Measurements from ENCODE around the gene ZFPL1. TPM values are rescaled to one million over a fixed set of nuclear protein-coding genes. Genes with fewer than 3 reads are reported as not detected.

The ZFPL1 gene
- total and polyA plus RNA-seq, 4 donors: 34.5 to 45.8 (median 35.2) TPM

DNA sequence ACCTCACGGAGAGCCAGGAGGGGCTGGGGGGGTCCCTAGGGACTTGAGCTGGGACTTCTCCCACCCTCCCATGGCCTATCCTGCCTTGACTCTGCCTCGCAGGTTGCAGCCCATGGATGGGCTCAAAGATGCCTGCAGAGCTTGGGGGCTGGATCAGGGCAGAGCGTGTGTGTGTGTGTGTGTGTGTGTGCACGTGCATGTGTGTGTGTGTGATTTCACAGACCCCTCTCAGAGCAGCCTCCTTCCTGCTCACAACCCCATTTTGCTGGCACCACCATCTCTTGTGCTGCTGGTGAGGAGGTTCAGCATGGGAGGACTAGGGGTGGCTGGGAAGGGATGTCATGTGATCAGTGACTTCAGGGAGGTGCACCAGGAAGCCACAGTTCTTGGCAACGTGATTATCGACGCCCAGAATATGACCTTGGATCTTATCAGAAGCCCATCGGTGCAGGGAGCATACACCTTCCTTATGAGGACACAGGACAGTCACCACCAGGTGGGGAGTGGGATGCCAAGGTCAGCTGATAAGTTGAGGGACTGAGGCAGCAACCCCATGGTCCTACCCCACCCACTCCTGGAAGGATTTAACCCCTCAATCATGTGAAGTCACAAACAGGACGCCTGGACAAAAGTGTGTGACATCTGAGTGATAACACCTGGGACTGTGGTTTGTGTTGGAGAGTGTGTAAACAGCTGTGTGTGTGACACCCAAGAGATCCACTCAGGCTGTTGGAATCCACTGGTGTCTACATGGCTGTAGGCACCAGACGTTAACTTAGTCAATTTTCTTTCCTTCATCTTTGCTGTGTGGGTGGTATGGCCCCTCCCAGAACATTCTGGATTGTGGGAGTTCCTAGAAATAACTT, 23.8 kb upstream of the ZFPL1 start:
- Histone ChIP-seq H3K27me3 (ENCODE audit: control insufficient read depth in 3 of 3, insufficient read depth in 3 of 3, low read length in 2 of 3) (no peaks in the 10 kb centered on the region), H3K36me3 (ENCODE audit: control insufficient read depth in 4 of 4, insufficient read depth in 4 of 4, low read length in 4 of 4) (no peaks in the 10 kb centered on the region), H3K4me3 (no peak overlapping the region), H3K27ac (ENCODE audit: low read depth in 1 of 2, low read length in 1 of 2) (no peak overlapping the region), H3K9me3 (ENCODE audit: control insufficient read depth in 4 of 4, insufficient read depth in 3 of 4, low read length in 3 of 4) (no peaks in the 10 kb centered on the region), H3K9ac (ENCODE audit: insufficient read depth in 1 of 2, low read length in 2 of 2) (no peak overlapping the region), H3K4me1 (ENCODE audit: control insufficient read depth in 5 of 5, insufficient read depth in 5 of 5, low read length in 5 of 5) (no peaks in the 10 kb centered on the region)
- WGBS, 2 donors: 51 to 65% methylated on average over 10 of the region's 10 CpGs
- DNase-seq (no peak), ATAC-seq (ENCODE audit: insufficient read depth, low FRiP score) (no peak)
- TF ChIP-seq, protein P1, sequence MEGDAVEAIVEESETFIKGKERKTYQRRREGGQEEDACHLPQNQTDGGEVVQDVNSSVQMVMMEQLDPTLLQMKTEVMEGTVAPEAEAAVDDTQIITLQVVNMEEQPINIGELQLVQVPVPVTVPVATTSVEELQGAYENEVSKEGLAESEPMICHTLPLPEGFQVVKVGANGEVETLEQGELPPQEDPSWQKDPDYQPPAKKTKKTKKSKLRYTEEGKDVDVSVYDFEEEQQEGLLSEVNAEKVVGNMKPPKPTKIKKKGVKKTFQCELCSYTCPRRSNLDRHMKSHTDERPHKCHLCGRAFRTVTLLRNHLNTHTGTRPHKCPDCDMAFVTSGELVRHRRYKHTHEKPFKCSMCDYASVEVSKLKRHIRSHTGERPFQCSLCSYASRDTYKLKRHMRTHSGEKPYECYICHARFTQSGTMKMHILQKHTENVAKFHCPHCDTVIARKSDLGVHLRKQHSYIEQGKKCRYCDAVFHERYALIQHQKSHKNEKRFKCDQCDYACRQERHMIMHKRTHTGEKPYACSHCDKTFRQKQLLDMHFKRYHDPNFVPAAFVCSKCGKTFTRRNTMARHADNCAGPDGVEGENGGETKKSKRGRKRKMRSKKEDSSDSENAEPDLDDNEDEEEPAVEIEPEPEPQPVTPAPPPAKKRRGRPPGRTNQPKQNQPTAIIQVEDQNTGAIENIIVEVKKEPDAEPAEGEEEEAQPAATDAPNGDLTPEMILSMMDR (IDR thresholded peaks at IDR 0.05; ENCODE audit: control extremely low read depth, extremely low read depth): no peak

DNA sequence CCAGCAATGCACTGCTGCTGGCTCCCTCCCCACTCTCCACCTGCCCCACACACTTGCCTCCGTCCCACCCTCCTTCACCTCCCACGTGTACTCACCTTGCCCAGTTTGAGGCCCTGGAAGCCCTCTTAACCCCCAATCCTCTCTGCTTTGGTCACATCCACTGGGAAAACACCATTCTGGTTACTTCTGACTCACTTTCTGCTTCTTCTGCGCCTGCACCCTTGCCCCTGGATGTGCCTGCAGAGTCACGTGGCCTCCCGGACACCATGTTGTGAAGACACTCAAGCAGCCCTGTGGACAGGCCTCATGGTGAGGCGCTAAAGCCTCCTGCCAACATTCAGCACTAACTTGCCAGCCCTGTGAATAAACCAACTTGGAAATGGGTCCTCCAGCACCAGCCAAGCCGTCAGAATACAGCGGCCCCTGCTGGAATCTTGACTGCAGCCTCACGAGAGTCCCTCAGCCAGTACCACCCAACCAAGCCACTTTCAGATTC, 23.1 kb upstream of the ZFPL1 start:
- H3K36me3 ChIP-seq (ENCODE audit: control insufficient read depth in 4 of 4, insufficient read depth in 4 of 4, low read length in 4 of 4): no peaks in the 10 kb centered on the region
- DNase-seq (no peak), ATAC-seq (ENCODE audit: insufficient read depth, low FRiP score) (no peak)
- H3K9ac ChIP-seq (ENCODE audit: insufficient read depth in 1 of 2, low read length in 2 of 2): no peak overlapping the region
- no peak overlapping the region for H3K4me3 ChIP-seq
- no peaks in the 10 kb centered on the region for H3K27me3 ChIP-seq (ENCODE audit: control insufficient read depth in 3 of 3, insufficient read depth in 3 of 3, low read length in 2 of 3)
- no peaks in the 10 kb centered on the region for H3K4me1 ChIP-seq (ENCODE audit: control insufficient read depth in 5 of 5, insufficient read depth in 5 of 5, low read length in 5 of 5)
- TF ChIP-seq, protein P1 (IDR thresholded peaks at IDR 0.05; ENCODE audit: control extremely low read depth, extremely low read depth): no peak
- 69 to 78% methylated on average over 9 of the region's 9 CpGs for WGBS, 2 donors
- H3K9me3 ChIP-seq (ENCODE audit: control insufficient read depth in 4 of 4, insufficient read depth in 3 of 4, low read length in 3 of 4): no peaks in the 10 kb centered on the region
- no peak overlapping the region for H3K27ac ChIP-seq (ENCODE audit: low read depth in 1 of 2, low read length in 1 of 2)

DNA sequence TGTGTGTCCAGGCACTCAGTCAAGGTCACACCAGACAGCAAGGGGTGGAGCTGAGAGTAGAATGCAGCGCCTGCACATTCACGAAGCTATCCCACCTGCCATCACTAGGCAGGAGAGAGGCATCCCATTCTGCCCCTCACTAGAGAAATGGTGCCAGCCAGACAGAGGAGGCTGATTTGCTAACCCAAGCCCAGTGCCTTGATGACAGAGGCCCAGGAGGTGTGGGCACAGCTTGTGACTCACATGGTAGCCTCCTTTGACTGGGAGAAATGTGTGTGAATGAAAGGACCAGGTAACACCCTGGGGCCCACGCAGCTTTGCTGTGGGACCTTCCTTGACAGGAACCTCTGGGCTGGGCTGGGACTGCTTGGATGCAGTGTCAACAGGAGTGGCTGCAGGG, 20.5 kb upstream of the ZFPL1 start:
- no peaks in the 10 kb centered on the region for H3K36me3 ChIP-seq (ENCODE audit: control insufficient read depth in 4 of 4, insufficient read depth in 4 of 4, low read length in 4 of 4)
- H3K9ac ChIP-seq (ENCODE audit: insufficient read depth in 1 of 2, low read length in 2 of 2): no peak overlapping the region
- TF ChIP-seq, protein P1 (IDR thresholded peaks at IDR 0.05; ENCODE audit: control extremely low read depth, extremely low read depth): no peak
- no peak overlapping the region for H3K4me3 ChIP-seq
- no peak overlapping the region for H3K27ac ChIP-seq (ENCODE audit: low read depth in 1 of 2, low read length in 1 of 2)
- no peak for DNase-seq
- no peaks in the 10 kb centered on the region for H3K27me3 ChIP-seq (ENCODE audit: control insufficient read depth in 3 of 3, insufficient read depth in 3 of 3, low read length in 2 of 3)
- no peaks in the 10 kb centered on the region for H3K9me3 ChIP-seq (ENCODE audit: control insufficient read depth in 4 of 4, insufficient read depth in 3 of 4, low read length in 3 of 4)
- ATAC-seq (ENCODE audit: insufficient read depth, low FRiP score): no peak
- 71 to 94% methylated on average over 3 of the region's 3 CpGs for WGBS, 2 donors
- H3K4me1 ChIP-seq (ENCODE audit: control insufficient read depth in 5 of 5, insufficient read depth in 5 of 5, low read length in 5 of 5): no peaks in the 10 kb centered on the region

Measured in lung (tissue), 12 donors.